Anterior cingulate cortex (tissue), 58 donors: ENCODE measurements around the gene JOSD1.

Experiments used
- DNase-seq, 58 donors: peaks; one replicate each; lab custom pipeline; 2025; lab: John Stamatoyannopoulos, UW

Gene JOSD1

GRCh38 chr22:38733724-38734381 is 33.1 kb upstream of the JOSD1 start:
- DNase-seq = peak in 54 of 58 donors; percentile 28 to 95 (median 82)

- DNase-seq = peak in 27 of 58 donors; percentile 20 to 80 (median 49)
Observed at GRCh38 chr22:38733329-38733723, 32.6 kb upstream of the JOSD1 start.

GRCh38 chr22:38732251-38732815 is 31.6 kb upstream of the JOSD1 start:
- DNase-seq = peak in 5 of 58 donors; percentile 23 to 48 (median 40)

- DNase-seq = no peak
Observed at GRCh38 chr22:38731703-38732161, 31.0 kb upstream of the JOSD1 start.

GRCh38 chr22:38730411-38730871 is 29.7 kb upstream of the JOSD1 start:
- DNase-seq = no peak

GRCh38 chr22:38729946-38730345 is 29.2 kb upstream of the JOSD1 start:
- no peak for DNase-seq

GRCh38 chr22:38728871-38729796 is 28.4 kb upstream of the JOSD1 start:
- no peak for DNase-seq

GRCh38 chr22:38727530-38728451 is 27.0 kb upstream of the JOSD1 start:
- DNase-seq = no peak

- no peak for DNase-seq
Observed at GRCh38 chr22:38727123-38727522, 26.4 kb upstream of the JOSD1 start.

GRCh38 chr22:38725900-38726655 is 25.3 kb upstream of the JOSD1 start:
- DNase-seq = no peak

- peak in 29 of 58 donors; percentile 15 to 78 (median 43) for DNase-seq
Observed at GRCh38 chr22:38724926-38725571, 24.3 kb upstream of the JOSD1 start.

GRCh38 chr22:38724176-38724575 is 23.4 kb upstream of the JOSD1 start:
- no peak for DNase-seq

GRCh38 chr22:38721551-38721950 is 20.8 kb upstream of the JOSD1 start:
- DNase-seq = no peak

- DNase-seq = no peak
Observed at GRCh38 chr22:38720350-38720749, 19.6 kb upstream of the JOSD1 start.

- no peak for DNase-seq
Observed at GRCh38 chr22:38719196-38719595, 18.5 kb upstream of the JOSD1 start.

- peak in 11 of 58 donors; percentile 21 to 62 (median 38) for DNase-seq
Observed at GRCh38 chr22:38718414-38718813, 17.7 kb upstream of the JOSD1 start.

GRCh38 chr22:38717244-38717643 is 16.5 kb upstream of the JOSD1 start:
- DNase-seq = no peak

- DNase-seq = no peak
Observed at GRCh38 chr22:38716826-38717225, 16.1 kb upstream of the JOSD1 start.

GRCh38 chr22:38716271-38716670 is 15.5 kb upstream of the JOSD1 start:
- no peak for DNase-seq
